ENCODE measurements around the gene RAB7B. TPM values are rescaled to one million over a fixed set of nuclear protein-coding genes. Genes with fewer than 3 reads are reported as not detected.

Gene RAB7B
- total and polyA plus RNA-seq, 2 donors (not counting 1 experiment from before 2014, with no cell fraction given), result 9.1 to 15.5 TPM

DNA sequence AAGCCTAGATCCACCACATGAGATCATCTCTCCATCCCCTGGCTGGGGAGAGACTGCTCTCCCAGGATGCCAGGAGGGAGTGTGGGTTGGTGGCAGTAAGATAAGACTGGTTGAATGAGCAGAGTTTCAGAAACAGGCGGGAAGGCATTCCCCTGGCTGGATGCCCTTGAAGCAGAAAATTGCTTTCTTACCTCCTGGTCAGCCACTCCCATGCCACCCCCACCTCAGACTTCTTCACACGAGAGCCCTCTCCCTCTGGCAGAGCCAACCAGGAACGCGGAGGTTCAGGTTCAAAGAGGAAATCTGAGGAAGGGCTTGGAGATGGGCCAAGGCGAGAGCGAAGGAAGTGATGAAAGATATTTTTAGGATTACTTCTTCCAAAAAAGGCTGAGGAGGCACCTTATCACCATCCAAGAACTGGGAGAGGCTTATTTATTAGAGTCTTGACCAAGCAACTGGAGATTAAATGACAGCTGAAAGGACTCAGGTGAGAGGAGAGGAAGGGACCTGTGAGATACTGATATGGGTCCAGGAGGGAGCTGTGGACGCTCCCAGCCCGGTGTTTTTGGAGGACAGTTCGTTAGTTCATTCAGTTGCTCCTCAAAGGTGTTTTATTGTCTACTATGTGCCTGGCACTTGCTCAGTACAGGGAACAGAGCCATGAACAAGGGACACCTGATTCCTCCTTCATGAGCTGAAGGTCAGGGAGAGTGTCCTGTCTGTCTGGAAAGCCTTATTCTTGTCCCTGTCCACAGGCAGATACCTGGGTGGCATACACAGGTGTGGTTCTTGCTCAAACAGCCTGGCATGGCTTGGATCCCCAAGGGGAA lies 41.0 kb downstream of the RAB7B start:
- H3K4me3 ChIP-seq (replicated peaks in 1 of 4; ENCODE audit: control extremely low read depth in 1 of 4, insufficient read depth in 1 of 4, low read depth in 3 of 4, low read length in 4 of 4), result no peak overlapping the region
- H3K79me2 ChIP-seq (ENCODE audit: control insufficient read depth, insufficient read depth, low read length), result no peaks in the 10 kb centered on the region
- no peak overlapping the region for H3K9ac ChIP-seq (ENCODE audit: insufficient read depth, low read length)
- no peaks in the 10 kb centered on the region for H3K36me3 ChIP-seq (ENCODE audit: control insufficient read depth, insufficient read depth, low read length)
- peak; percentile 12 to 51 for DNase-seq (ENCODE audit: low read depth in 2 of 2)
- H4K20me1 ChIP-seq (ENCODE audit: control insufficient read depth, extremely low read depth, insufficient read depth, low read length), result no peaks in the 10 kb centered on the region
- H2AFZ ChIP-seq (ENCODE audit: low read length), result no peak overlapping the region
- H3K4me2 ChIP-seq (ENCODE audit: extremely low read depth, insufficient read depth, low read length), result no peak overlapping the region
- H3K4me1 ChIP-seq (ENCODE audit: control insufficient read depth, extremely low read depth, insufficient read depth, low read length), result no peaks in the 10 kb centered on the region
- no peak for TF ChIP-seq EZH2 (IDR thresholded peaks at IDR 0.05; ENCODE audit: low read length, missing control alignments)
- TF ChIP-seq, protein P1, sequence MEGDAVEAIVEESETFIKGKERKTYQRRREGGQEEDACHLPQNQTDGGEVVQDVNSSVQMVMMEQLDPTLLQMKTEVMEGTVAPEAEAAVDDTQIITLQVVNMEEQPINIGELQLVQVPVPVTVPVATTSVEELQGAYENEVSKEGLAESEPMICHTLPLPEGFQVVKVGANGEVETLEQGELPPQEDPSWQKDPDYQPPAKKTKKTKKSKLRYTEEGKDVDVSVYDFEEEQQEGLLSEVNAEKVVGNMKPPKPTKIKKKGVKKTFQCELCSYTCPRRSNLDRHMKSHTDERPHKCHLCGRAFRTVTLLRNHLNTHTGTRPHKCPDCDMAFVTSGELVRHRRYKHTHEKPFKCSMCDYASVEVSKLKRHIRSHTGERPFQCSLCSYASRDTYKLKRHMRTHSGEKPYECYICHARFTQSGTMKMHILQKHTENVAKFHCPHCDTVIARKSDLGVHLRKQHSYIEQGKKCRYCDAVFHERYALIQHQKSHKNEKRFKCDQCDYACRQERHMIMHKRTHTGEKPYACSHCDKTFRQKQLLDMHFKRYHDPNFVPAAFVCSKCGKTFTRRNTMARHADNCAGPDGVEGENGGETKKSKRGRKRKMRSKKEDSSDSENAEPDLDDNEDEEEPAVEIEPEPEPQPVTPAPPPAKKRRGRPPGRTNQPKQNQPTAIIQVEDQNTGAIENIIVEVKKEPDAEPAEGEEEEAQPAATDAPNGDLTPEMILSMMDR (conservative IDR thresholded peaks at IDR 0.05 in 1 of 2, IDR thresholded peaks at IDR 0.05 in 1 of 2; ENCODE audit: low read depth in 1 of 2, low read length in 2 of 2), result no peak
- H3K9me3 ChIP-seq (ENCODE audit: control insufficient read depth, insufficient read depth, low read depth, low read length), result no peaks in the 10 kb centered on the region
- no peak overlapping the region for H3K27ac ChIP-seq (ENCODE audit: insufficient read depth, low read length)
- peaks cover 3% of the 10 kb centered on the region for H3K27me3 ChIP-seq (ENCODE audit: control insufficient read depth, insufficient read depth, low read length)

DNA sequence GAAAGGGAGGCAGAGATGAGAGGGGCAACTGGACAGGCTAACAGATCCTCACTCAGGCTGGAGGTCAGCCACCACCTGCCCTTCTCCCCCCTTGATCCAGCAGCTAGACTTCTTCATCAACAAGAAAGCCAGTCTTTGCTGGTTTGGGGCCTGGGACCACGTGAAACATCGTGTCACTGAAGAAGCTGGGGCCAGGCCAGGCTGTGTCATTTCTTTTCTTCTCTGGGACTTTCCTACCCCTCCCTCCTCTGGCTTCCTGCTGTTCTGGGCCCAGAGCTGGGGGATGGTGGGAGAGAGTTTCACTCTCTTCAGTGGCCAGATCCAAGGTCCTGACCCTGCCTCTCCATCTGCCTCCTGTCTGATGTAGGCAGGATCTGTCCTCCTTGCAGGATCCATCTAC lies 41.8 kb downstream of the RAB7B start:
- H3K79me2 ChIP-seq (ENCODE audit: control insufficient read depth, insufficient read depth, low read length), result no peaks in the 10 kb centered on the region
- no peak overlapping the region for H3K4me2 ChIP-seq (ENCODE audit: extremely low read depth, insufficient read depth, low read length)
- no peaks in the 10 kb centered on the region for H3K36me3 ChIP-seq (ENCODE audit: control insufficient read depth, insufficient read depth, low read length)
- no peak overlapping the region for H3K27ac ChIP-seq (ENCODE audit: insufficient read depth, low read length)
- TF ChIP-seq, protein P1 (conservative IDR thresholded peaks at IDR 0.05 in 1 of 2, IDR thresholded peaks at IDR 0.05 in 1 of 2; ENCODE audit: low read depth in 1 of 2, low read length in 2 of 2), result no peak
- no peak for TF ChIP-seq EZH2 (IDR thresholded peaks at IDR 0.05; ENCODE audit: low read length, missing control alignments)
- no peaks in the 10 kb centered on the region for H3K4me1 ChIP-seq (ENCODE audit: control insufficient read depth, extremely low read depth, insufficient read depth, low read length)
- no peaks in the 10 kb centered on the region for H3K9me3 ChIP-seq (ENCODE audit: control insufficient read depth, insufficient read depth, low read depth, low read length)
- H3K4me3 ChIP-seq (replicated peaks in 1 of 4; ENCODE audit: control extremely low read depth in 1 of 4, insufficient read depth in 1 of 4, low read depth in 3 of 4, low read length in 4 of 4), result no peak overlapping the region
- no peak overlapping the region for H3K9ac ChIP-seq (ENCODE audit: insufficient read depth, low read length)
- H4K20me1 ChIP-seq (ENCODE audit: control insufficient read depth, extremely low read depth, insufficient read depth, low read length), result no peaks in the 10 kb centered on the region
- H2AFZ ChIP-seq (ENCODE audit: low read length), result no peak overlapping the region
- DNase-seq (ENCODE audit: low read depth in 2 of 2), result no peak
- peaks cover 9% of the 10 kb centered on the region for H3K27me3 ChIP-seq (ENCODE audit: control insufficient read depth, insufficient read depth, low read length)

DNA sequence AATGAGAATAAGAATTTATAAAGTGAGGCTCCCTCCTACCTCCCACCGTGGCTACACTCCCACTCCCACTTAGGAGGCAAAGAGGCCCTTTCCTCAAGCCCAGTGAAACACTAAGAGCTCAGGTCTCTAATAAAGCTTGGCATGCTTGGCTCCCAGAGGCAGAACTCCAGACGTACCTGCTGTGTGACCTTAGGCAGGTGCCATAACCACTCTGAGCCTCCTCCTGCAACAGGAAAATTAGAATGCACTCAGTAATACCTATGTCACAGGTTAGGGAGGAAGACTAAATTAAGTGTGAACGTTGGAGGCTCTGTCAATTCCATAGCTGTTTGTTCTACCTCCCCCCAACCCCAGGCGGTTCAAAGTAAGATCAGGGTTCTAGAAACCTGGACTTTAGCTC lies 43.4 kb downstream of the RAB7B start:
- H4K20me1 ChIP-seq (ENCODE audit: control insufficient read depth, extremely low read depth, insufficient read depth, low read length), result no peaks in the 10 kb centered on the region
- no peak overlapping the region for H3K4me3 ChIP-seq (replicated peaks in 1 of 4; ENCODE audit: control extremely low read depth in 1 of 4, insufficient read depth in 1 of 4, low read depth in 3 of 4, low read length in 4 of 4)
- H3K4me1 ChIP-seq (ENCODE audit: control insufficient read depth, extremely low read depth, insufficient read depth, low read length), result no peaks in the 10 kb centered on the region
- H3K27me3 ChIP-seq (ENCODE audit: control insufficient read depth, insufficient read depth, low read length), result peaks cover 15% of the 10 kb centered on the region
- no peak overlapping the region for H3K27ac ChIP-seq (ENCODE audit: insufficient read depth, low read length)
- no peak for DNase-seq (ENCODE audit: low read depth in 2 of 2)
- no peaks in the 10 kb centered on the region for H3K36me3 ChIP-seq (ENCODE audit: control insufficient read depth, insufficient read depth, low read length)
- no peak overlapping the region for H3K9ac ChIP-seq (ENCODE audit: insufficient read depth, low read length)
- no peaks in the 10 kb centered on the region for H3K9me3 ChIP-seq (ENCODE audit: control insufficient read depth, insufficient read depth, low read depth, low read length)
- no peak overlapping the region for H3K4me2 ChIP-seq (ENCODE audit: extremely low read depth, insufficient read depth, low read length)
- H3K79me2 ChIP-seq (ENCODE audit: control insufficient read depth, insufficient read depth, low read length), result no peaks in the 10 kb centered on the region
- TF ChIP-seq EZH2 (IDR thresholded peaks at IDR 0.05; ENCODE audit: low read length, missing control alignments), result no peak
- TF ChIP-seq, protein P1 (conservative IDR thresholded peaks at IDR 0.05 in 1 of 2, IDR thresholded peaks at IDR 0.05 in 1 of 2; ENCODE audit: low read depth in 1 of 2, low read length in 2 of 2), result no peak
- H2AFZ ChIP-seq (ENCODE audit: low read length), result no peak overlapping the region
